Coronary artery (tissue), 2 donors: ENCODE data around the gene IRAK3.
"Not testable (repeated sequence)": the region's sequence is repeated elsewhere in the genome, so short reads cannot be mapped to it uniquely, and the experiment has no call there.

Experiments
- DNase-seq: peaks from one replicate; pipeline ENCODE4 v3.0.0-alpha.2; 2017; ENCODE audit warnings: low spot score
- H3K27ac ChIP-seq, 2 donors: fragments of 200-600 bp; sonication (generic); one replicate each; pipeline ENCODE4 v1.5.1; 2016 to 2019
- H3K4me3 ChIP-seq: fragments of 200-600 bp; sonication (generic); 2 replicates; pipeline ENCODE4 v1.5.1; 2016; ENCODE audit warnings: mild to moderate bottlenecking, moderate library complexity
- CTCF ChIP-seq: fragments of 200-600 bp; sonication (generic); IDR thresholded peaks from one replicate; pipeline ENCODE4 v1.5.1; 2019; ENCODE audit warnings: antibody characterized with exemption

Gene IRAK3

GRCh38 chr12:66296176-66296683 lies 107.2 kb downstream of the IRAK3 start:
- Histone ChIP-seq H3K27ac (no peak overlapping the region), H3K4me3 (no peak overlapping the region)
- TF ChIP-seq CTCF = no peak
- no peak for DNase-seq

GRCh38 chr12:66297080-66297479 lies 108.1 kb downstream of the IRAK3 start:
- Histone ChIP-seq H3K27ac (no peak overlapping the region), H3K4me3 (no peak overlapping the region)
- TF ChIP-seq CTCF = no peak
- DNase-seq = no peak

- Histone ChIP-seq H3K27ac (no peak overlapping the region), H3K4me3 (no peak overlapping the region)
- DNase-seq = no peak
- TF ChIP-seq CTCF = no peak
Measured at GRCh38 chr12:66297923-66298322, 108.9 kb downstream of the IRAK3 start.

GRCh38 chr12:66301944-66302826 lies 113.2 kb downstream of the IRAK3 start, which contains the start of gene HELB:
Gene HELB, plus strand, starts transcription at chr12:66302493. Its CDS starts 111 bp downstream, at chr12:66302604.
- no peak for TF ChIP-seq CTCF
- peak within 1 kb of the TSS; percentile 71 to 78 for H3K27ac ChIP-seq

GRCh38 chr12:66302827-66303169 lies 113.8 kb downstream of the IRAK3 start:
- DNase-seq = no peak
- Histone ChIP-seq H3K27ac (peak overlapping the region; percentile 71 to 78), H3K4me3 (peak overlapping the region; percentile 76)
- TF ChIP-seq CTCF = no peak

More at GRCh38 chr12:66301944-66302826, 113.2 kb downstream of the IRAK3 start, which contains the start of gene HELB:
- DNase-seq = peak; percentile 97
- peak within 1 kb of the TSS; percentile 76 for H3K4me3 ChIP-seq

- not testable (repeated sequence) for DNase-seq, H3K27ac ChIP-seq, H3K4me3 ChIP-seq
Measured at GRCh38 chr12:66303316-66303804, 114.3 kb downstream of the IRAK3 start.
